HepG2 (cell line): ENCODE data around the gene SLC26A4. TPM values are rescaled to one million over a fixed set of nuclear protein-coding genes. Genes with fewer than 3 reads are reported as not detected.

Source experiments
- ATAC-seq: fragments of 200-7000 bp; cut with Tn5 transposase; 3 replicates; pipeline ENCODE4 v1.9.1; 2020; ENCODE audit warnings: mild to moderate bottlenecking, moderate library complexity
- BruUV-seq: library from RNA; stranded (reverse); fragments of 400-500 nt; replicated peaks from 2 replicates; lab custom pipeline; 2021; lab: Mats Ljungman, UMichigan
- CTCF ChIA-PET: fragments of 300-600 bp; formaldehyde crosslinking; extraction: SDS; loops from one replicate; lab custom pipeline; 2021; ENCODE audit warnings: low total read pairs, inconsistent platforms, low intra/inter-chr PET ratio; lab: Yijun Ruan, JAX
- POLR2A ChIA-PET: fragments of 350-600 bp; sonication (Branson Sonifier 250); formaldehyde crosslinking; loops from one replicate; lab custom pipeline; 2020; ENCODE audit warnings: antibody characterized with exemption, inconsistent platforms; lab: Yijun Ruan, JAX
- DNase-seq: peaks from one replicate; pipeline ENCODE4 v3.0.0-alpha.2; 2015; ENCODE audit warnings: low spot score
- FAIRE-seq: peaks from 3 replicates; lab custom pipeline; 2011; peaks lifted over from hg19 to GRCh38; lab: Jason Lieb, UNC
- H2AFZ ChIP-seq: one replicate; pipeline ENCODE4 v1.6.1; 2011; ENCODE audit warnings: low read length, inconsistent platforms
- H3K27ac ChIP-seq: fragments of 300-600 bp; 3 replicates; pipeline ENCODE4 v1.8.0; 2011; ENCODE audit warnings: mixed run types, mild to moderate bottlenecking, mixed read lengths, low read length, inconsistent platforms; ENCODE audit not compliant: insufficient read depth; ENCODE audit errors: extremely low read length
- H3K27me3 ChIP-seq, 2 experiments: fragments of 200-600 bp in 1 of 2; 2 replicates in 1 of 2; 3 replicates in 1 of 2; pipeline versions ENCODE4 v1.6.0 to v1.8.0; 2011; ENCODE audit warnings: low read length in 2 of 2, mild to moderate bottlenecking in 2 of 2, moderate library complexity in 2 of 2, inconsistent platforms in 1 of 2; ENCODE audit not compliant: insufficient read depth in 2 of 2, control insufficient read depth in 1 of 2
- H3K36me3 ChIP-seq, 2 experiments: fragments of 200-600 bp in 1 of 2; replicated peaks in 1 of 2; 2 replicates in 1 of 2; 3 replicates in 1 of 2; pipeline versions ENCODE4 v1.5.1 to v1.8.0; 2011; ENCODE audit warnings: low read length in 2 of 2, inconsistent platforms in 1 of 2; ENCODE audit not compliant: insufficient read depth in 2 of 2, control insufficient read depth in 1 of 2
- H3K4me1 ChIP-seq: 2 replicates; pipeline ENCODE4 v1.5.1; 2012; ENCODE audit warnings: low read length, inconsistent platforms; ENCODE audit not compliant: insufficient read depth
- H3K4me2 ChIP-seq: 2 replicates; pipeline ENCODE4 v1.6.0; 2011; ENCODE audit warnings: low read depth, low read length, inconsistent platforms
- H3K4me3 ChIP-seq, 3 experiments: fragments of 200-600 bp in 1 of 3; sonication (generic), shearing (Covaris generic) in 1 of 3; replicated peaks in 1 of 3; 2 replicates each; pipeline ENCODE4 v1.5.1; 2011 to 2016; ENCODE audit warnings: low read length in 3 of 3, inconsistent platforms in 2 of 3, low read depth in 2 of 3, mild to moderate bottlenecking in 2 of 3, control low read depth in 1 of 3, mixed read lengths in 1 of 3; ENCODE audit not compliant: insufficient read depth in 1 of 3
- H3K79me2 ChIP-seq: one replicate; pipeline ENCODE4 v1.6.1; 2011; ENCODE audit warnings: low read length, inconsistent platforms; ENCODE audit not compliant: insufficient read depth
- H3K9ac ChIP-seq: 2 replicates; pipeline ENCODE4 v1.6.0; 2011; ENCODE audit warnings: mild to moderate bottlenecking, low read depth, low read length, inconsistent platforms; ENCODE audit not compliant: insufficient read depth
- H3K9me3 ChIP-seq: 2 replicates; pipeline ENCODE4 v1.5.1; 2012; ENCODE audit warnings: mild to moderate bottlenecking, low read length
- H4K20me1 ChIP-seq: 2 replicates; pipeline ENCODE4 v1.6.0; 2011; ENCODE audit warnings: inconsistent platforms, mild to moderate bottlenecking, low read length, moderate library complexity; ENCODE audit not compliant: insufficient read depth
- ATF6 ChIP-seq: sonication (generic); formaldehyde crosslinking; conservative IDR thresholded peaks from 2 replicates; pipeline ENCODE4 v1.4.0; 2020; ENCODE audit warnings: missing genetic modification reagents
- ATRX ChIP-seq: sonication (generic); formaldehyde crosslinking; IDR thresholded peaks from 2 replicates; pipeline ENCODE4 v1.4.0; 2020; ENCODE audit warnings: missing genetic modification reagents, borderline replicate concordance
- JARID2 ChIP-seq: sonication (generic); formaldehyde crosslinking; IDR thresholded peaks from 2 replicates; pipeline ENCODE4 v1.8.1; 2023; ENCODE audit warnings: missing genetic modification reagents, inconsistent platforms; ENCODE audit not compliant: insufficient replicate concordance
- KAT8 ChIP-seq: IDR thresholded peaks from 2 replicates; pipeline ENCODE4 v1.6.1; 2016; ENCODE audit warnings: missing genetic modification reagents, missing compliant biosample characterization
- KDM1A ChIP-seq: IDR thresholded peaks from 2 replicates; pipeline ENCODE4 v1.6.1; 2016; ENCODE audit warnings: missing compliant biosample characterization
- KLF15 ChIP-seq: sonication (generic); formaldehyde crosslinking; IDR thresholded peaks from 2 replicates; pipeline ENCODE4 v1.8.1; 2023; ENCODE audit warnings: borderline replicate concordance, mild to moderate bottlenecking, inconsistent platforms, missing genetic modification reagents, mixed read lengths
- PLRG1 ChIP-seq: fragments of 450-650 bp; conservative IDR thresholded peaks from 2 replicates; pipeline ENCODE4 v1.6.1; 2016
- SNRNP70 ChIP-seq: fragments of 200-400 bp; formaldehyde crosslinking; IDR thresholded peaks from 2 replicates; pipeline ENCODE4 v1.6.1; 2017; ENCODE audit warnings: mild to moderate bottlenecking, low read depth, low read length, moderate library complexity
- SPEN ChIP-seq: sonication (generic); formaldehyde crosslinking; IDR thresholded peaks from 2 replicates; pipeline ENCODE4 v1.5.1; 2020; ENCODE audit warnings: low read depth, mild to moderate bottlenecking, missing genetic modification reagents
- TCF7 ChIP-seq: sonication (generic); IDR thresholded peaks from 2 replicates; pipeline ENCODE4 v1.6.1; 2016; ENCODE audit warnings: antibody characterized with exemption, low read depth
- THAP11 ChIP-seq: IDR thresholded peaks from 2 replicates; pipeline ENCODE4 v1.6.1; 2016; ENCODE audit warnings: missing biosample characterization, missing genetic modification reagents
- THAP9 ChIP-seq: sonication (generic); formaldehyde crosslinking; IDR thresholded peaks from 2 replicates; pipeline ENCODE4; 2020; ENCODE audit warnings: missing genetic modification reagents, mild to moderate bottlenecking, borderline replicate concordance
- ZNF263 ChIP-seq: sonication (generic); formaldehyde crosslinking; IDR thresholded peaks from 2 replicates; pipeline ENCODE4 v1.4.0; 2020; ENCODE audit warnings: missing genetic modification reagents
- ZNF337 ChIP-seq: sonication (generic); formaldehyde crosslinking; IDR thresholded peaks from 2 replicates; pipeline ENCODE4 v1.5.1; 2020; ENCODE audit warnings: missing genetic modification reagents, low read depth, mild to moderate bottlenecking, borderline replicate concordance
- ZNF430 ChIP-seq: sonication (generic); formaldehyde crosslinking; IDR thresholded peaks from 2 replicates; pipeline ENCODE4 v1.9.0; 2021; ENCODE audit warnings: mild to moderate bottlenecking, missing genetic modification reagents
- ZNF674 ChIP-seq: sonication (generic); formaldehyde crosslinking; IDR thresholded peaks from 2 replicates; pipeline ENCODE4 v1.5.0; 2020; ENCODE audit warnings: low read depth, mild to moderate bottlenecking, missing genetic modification reagents
- ZNF703 ChIP-seq: sonication (generic); formaldehyde crosslinking; IDR thresholded peaks from 2 replicates; pipeline ENCODE4 v1.5.1; 2020; ENCODE audit warnings: missing genetic modification reagents, mild to moderate bottlenecking, moderate library complexity, borderline replicate concordance
- ZNF773 ChIP-seq: sonication (generic); formaldehyde crosslinking; IDR thresholded peaks from 2 replicates; pipeline ENCODE4 v1.4.0; 2020; ENCODE audit warnings: missing genetic modification reagents, borderline replicate concordance
- ZNF790 ChIP-seq: sonication (generic); formaldehyde crosslinking; IDR thresholded peaks from 2 replicates; pipeline ENCODE4 v1.8.0; 2022; ENCODE audit warnings: missing genetic modification reagents, mild to moderate bottlenecking, borderline replicate concordance
- WGBS: methylation state at CpG from one replicate; pipeline ENCODE4 v1.1.6; 2017; ENCODE audit warnings: low lambda C conversion rate; 5-methylcytosine and 5-hydroxymethylcytosine counted together
- in situ Hi-C: cut with HindIII; loops from 2 replicates; pipeline ENCODE4 v1.10.0; 2017; ENCODE audit warnings: low pct_unique_long_range_greater_than_20kb; ENCODE audit not compliant: extremely low pct_ligation_motif_present
- intact Hi-C: fragments of 100-400 bp; cut with micrococcal nuclease; formaldehyde crosslinking; loops from one replicate; pipeline ENCODE4 v1.10.0; 2022; ENCODE audit not compliant: unreplicated experiment
- polyA plus RNA-seq, 8 experiments: library from polyadenylated mRNA; depleted of rRNA in 3 of 8; stranded (reverse) in 7 of 8; unstranded in 1 of 8; fragments of >200 nt; fragmentation: Illumina TruSeq in 4 of 8; extraction: Trizol in 4 of 8; gene quantifications; 2 replicates each; pipeline versions ENCODE4 v1.2.1 to v1.2.3, GENCODE V29; 2011 to 2016; ENCODE audit warnings: low read depth in 4 of 8, missing spikeins in 1 of 8, mixed read lengths in 1 of 8; ENCODE audit not compliant: insufficient read depth in 1 of 8
- total RNA-seq, 5 experiments: library from RNA; depleted of rRNA; stranded (reverse); fragments of >200 nt; fragmentation: Illumina TruSeq; extraction: Trizol; gene quantifications; 2 replicates each; pipeline ENCODE4 v1.2.3, GENCODE V29; 2016; ENCODE audit warnings: low read depth in 1 of 5

The SLC26A4 gene
- total and polyA plus RNA-seq, 2 of the 13 experiments (the other 11 are each of a cell fraction or from before 2014, with no cell fraction given): 0.08 to 0.11 TPM

DNA sequence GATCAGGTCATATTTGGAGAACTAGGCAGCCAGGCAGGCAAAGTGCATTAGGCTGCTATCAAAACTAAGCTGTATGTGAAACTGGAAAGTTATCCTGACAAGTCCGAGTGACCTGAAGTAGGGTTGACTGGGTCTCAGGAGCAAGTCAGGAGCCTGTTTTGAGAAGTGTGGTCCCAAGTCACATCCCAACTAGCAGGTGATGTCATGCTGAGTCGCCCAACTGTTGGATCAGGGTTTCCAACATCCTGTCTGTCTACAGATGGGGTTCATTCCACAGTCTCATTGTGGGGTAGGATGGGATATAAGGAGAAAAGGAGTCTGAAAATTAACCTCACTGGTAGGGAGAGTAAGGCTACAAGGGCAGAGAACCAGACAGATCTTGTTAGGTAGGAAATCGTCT lies 27.0 kb downstream of the SLC26A4 start:
- intact Hi-C loops: no loop called here
- Histone ChIP-seq H2AFZ (no peak overlapping the region), H3K9ac (no peak overlapping the region)
- no peak for TF ChIP-seq THAP11 (CRISPR knock-in tag)
- TF ChIP-seq SNRNP70: no peak
- TF ChIP-seq PLRG1: no peak
- no peak for TF ChIP-seq ATRX
- no peak for TF ChIP-seq KDM1A (CRISPR knock-in tag)
- TF ChIP-seq THAP9 (CRISPR knock-in tag): no peak
- no peak for TF ChIP-seq ATF6 (CRISPR knock-in tag)
- no peak for TF ChIP-seq SPEN (CRISPR knock-in tag)
- no peak for TF ChIP-seq ZNF790 (CRISPR knock-in tag)
- no peak for TF ChIP-seq KLF15 (CRISPR knock-in tag)
- no peak for TF ChIP-seq ZNF703 (CRISPR knock-in tag)
- no peak for TF ChIP-seq ZNF263 (CRISPR knock-in tag)
- TF ChIP-seq ZNF773 (CRISPR knock-in tag): no peak
- TF ChIP-seq JARID2: no peak
- no peak for TF ChIP-seq TCF7
- no peak for TF ChIP-seq KAT8 (CRISPR knock-in tag)
- TF ChIP-seq ZNF337 (CRISPR knock-in tag): no peak
- no peak for TF ChIP-seq ZNF430 (CRISPR knock-in tag)
- TF ChIP-seq ZNF674 (CRISPR knock-in tag): no peak
- TF ChIP-seq, all 625 proteins: peak for 0
- Histone ChIP-seq H3K4me3 (no peak overlapping the region), H3K9me3 (no peaks in the 10 kb centered on the region), H3K27me3 (peaks cover 0 to 10% of the 10 kb centered on the region in 2 experiments; a peak in 2 of 5 replicates), H3K4me1 (no peaks in the 10 kb centered on the region), H4K20me1 (no peaks in the 10 kb centered on the region), H3K36me3 (no peaks in the 10 kb centered on the region), H3K4me2 (no peak overlapping the region), H3K79me2 (no peaks in the 10 kb centered on the region), H3K27ac (no peak overlapping the region)
- FAIRE-seq: no peak
- POLR2A ChIA-PET: no interaction called here
- no TSS peak for BruUV-seq
- CTCF ChIA-PET: no interaction called here
- no peak for DNase-seq
- WGBS: 0% methylated on average over 2 of the region's 3 CpGs
- in situ Hi-C loops: no loop called here
- no peak for ATAC-seq
